Activated T-helper 17 cell treated with anti-CD3 and anti-CD28 coated beads, Interleukin-2, amount 50 U/mL, for 72 hours (primary cell): ENCODE results near the gene FUZ. TPM values are rescaled to one million over a fixed set of nuclear protein-coding genes. Genes with fewer than 3 reads are reported as not detected.

Experiments used
- ATAC-seq: fragments of 150-1000 bp; cut with Tn5 transposase; replicated peaks from 2 replicates; pipeline ENCODE4 v1.10.0; 2021; ENCODE audit warnings: mild to moderate bottlenecking, moderate library complexity
- H3K27ac Mint-ChIP-seq: one replicate; pipeline ENCODE4 v1.8.0; 2022; ENCODE audit warnings: mixed read lengths
- H3K27me3 Mint-ChIP-seq: one replicate; pipeline ENCODE4 v1.8.0; 2022; ENCODE audit warnings: mixed read lengths
- H3K36me3 Mint-ChIP-seq: one replicate; pipeline ENCODE4 v1.8.0; 2022; ENCODE audit warnings: low read depth, mild to moderate bottlenecking, mixed read lengths
- H3K4me1 Mint-ChIP-seq: one replicate; pipeline ENCODE4 v1.8.0; 2022; ENCODE audit warnings: mixed read lengths
- H3K4me3 Mint-ChIP-seq: one replicate; pipeline ENCODE4 v1.8.0; 2022; ENCODE audit warnings: mild to moderate bottlenecking, mixed read lengths
- H3K9me3 Mint-ChIP-seq: one replicate; pipeline ENCODE4 v1.8.0; 2022; ENCODE audit warnings: mixed read lengths
- total RNA-seq, 2 donors: library from RNA; stranded (reverse); gene quantifications; one replicate each; pipeline ENCODE4 v1.2.3, GENCODE V29; 2022

The FUZ gene
- total RNA-seq, 2 donors from 2014 or later = 15.5 to 19.1 TPM

GRCh38 chr19:49761249-49761624, 51.9 kb downstream of the FUZ start:
- H3K9me3 Mint-ChIP-seq = no peaks in the 10 kb centered on the region
- no peak overlapping the region for H3K4me3 Mint-ChIP-seq
- H3K27ac Mint-ChIP-seq = no peak overlapping the region

GRCh38 chr19:49758292-49758691, 54.8 kb downstream of the FUZ start:
- Mint-ChIP-seq H3K4me3 (no peak overlapping the region), H3K4me1 (no peaks in the 10 kb centered on the region), H3K27me3 (no peaks in the 10 kb centered on the region), H3K9me3 (no peaks in the 10 kb centered on the region), H3K27ac (peak overlapping the region; percentile 38), H3K36me3 (no peaks in the 10 kb centered on the region)
- ATAC-seq = no peak

More at GRCh38 chr19:49761249-49761624, 51.9 kb downstream of the FUZ start:
- Mint-ChIP-seq H3K27me3 (no peaks in the 10 kb centered on the region), H3K4me1 (no peaks in the 10 kb centered on the region), H3K36me3 (no peaks in the 10 kb centered on the region)
- ATAC-seq = no peak

Other genes with a start within 250 kb of the FUZ start
- gene NOSIP, start 232.7 kb downstream of the FUZ start, total RNA-seq = 100 to 1,000 TPM; 101 to 103 TPM
- 10 to 100 TPM in 1 of 2 donors, 1 to 10 TPM in 1; 3.8 to 12.3 TPM for gene PRRG2, start 232.0 kb downstream of the FUZ start, total RNA-seq
- gene PRR12, start 222.1 kb downstream of the FUZ start, total RNA-seq = 10 to 100 TPM; 27.2 to 27.8 TPM
- 10 to 100 TPM in 1 of 2 donors, 1 to 10 TPM in 1; 7.6 to 14.3 TPM for gene RRAS, start 173.1 kb downstream of the FUZ start, total RNA-seq
- gene SCAF1, start 171.1 kb downstream of the FUZ start, total RNA-seq = 10 to 100 TPM; 53.8 to 60.5 TPM
- gene IRF3, start 147.4 kb downstream of the FUZ start, total RNA-seq = 100 to 1,000 TPM; 150 to 218 TPM
- 10 to 100 TPM; 61.1 to 80.5 TPM for gene BCL2L12, start 147.4 kb downstream of the FUZ start, total RNA-seq
- gene PRMT1, start 136.0 kb downstream of the FUZ start, total RNA-seq = 100 to 1,000 TPM; 183 to 345 TPM
- gene ADM5, start 123.7 kb downstream of the FUZ start, total RNA-seq = 1 to 10 TPM; 8.5 to 8.6 TPM
- 1 to 10 TPM in 1 of 2 donors, under 1 TPM in 1; 0.93 to 4.3 TPM for gene CPT1C, start 122.2 kb downstream of the FUZ start, total RNA-seq
- gene TSKS, start 50.0 kb downstream of the FUZ start, total RNA-seq = under 1 TPM; 0.32 to 0.45 TPM
- 10 to 100 TPM; 77.5 to 87.0 TPM for gene AP2A1, start 46.3 kb downstream of the FUZ start, total RNA-seq
- gene MED25, start 5.0 kb upstream of the FUZ start, total RNA-seq = 10 to 100 TPM; 55.6 to 56.1 TPM
- gene PTOV1, start 37.9 kb upstream of the FUZ start, total RNA-seq = 100 to 1,000 TPM in 1 of 2 donors, 10 to 100 TPM in 1; 82.7 to 109 TPM
- 100 to 1,000 TPM; 100 to 111 TPM for gene PNKP, start 54.3 kb upstream of the FUZ start, total RNA-seq
- 10 to 100 TPM; 33.8 to 72.8 TPM for gene AKT1S1, start 64.1 kb upstream of the FUZ start, total RNA-seq
- 10 to 100 TPM; 21.4 to 57.4 TPM for gene TBC1D17, start 64.4 kb upstream of the FUZ start, total RNA-seq
- gene IL4I1, start 83.6 kb upstream of the FUZ start, total RNA-seq = 100 to 1,000 TPM in 1 of 2 donors, 10 to 100 TPM in 1; 42.0 to 177 TPM
- gene ATF5, start 115.9 kb upstream of the FUZ start, total RNA-seq = 10 to 100 TPM; 26.0 to 28.6 TPM
- 100 to 1,000 TPM; 158 to 172 TPM for gene NUP62, start 116.2 kb upstream of the FUZ start, total RNA-seq
- not detected for gene SIGLEC11, start 147.9 kb upstream of the FUZ start, total RNA-seq
- gene VRK3, start 212.1 kb upstream of the FUZ start, total RNA-seq = 10 to 100 TPM; 53.7 to 79.8 TPM
- 10 to 100 TPM; 11.1 to 12.4 TPM for gene ZNF473, start 212.7 kb upstream of the FUZ start, total RNA-seq